ENCODE data around the gene HS3ST3A1. TPM values are rescaled to one million over a fixed set of nuclear protein-coding genes. Genes with fewer than 3 reads are reported as not detected.

Gene HS3ST3A1
- total RNA-seq, 4 donors from 2014 or later = 0.30 to 7.3 TPM; not detected in 2

DNA sequence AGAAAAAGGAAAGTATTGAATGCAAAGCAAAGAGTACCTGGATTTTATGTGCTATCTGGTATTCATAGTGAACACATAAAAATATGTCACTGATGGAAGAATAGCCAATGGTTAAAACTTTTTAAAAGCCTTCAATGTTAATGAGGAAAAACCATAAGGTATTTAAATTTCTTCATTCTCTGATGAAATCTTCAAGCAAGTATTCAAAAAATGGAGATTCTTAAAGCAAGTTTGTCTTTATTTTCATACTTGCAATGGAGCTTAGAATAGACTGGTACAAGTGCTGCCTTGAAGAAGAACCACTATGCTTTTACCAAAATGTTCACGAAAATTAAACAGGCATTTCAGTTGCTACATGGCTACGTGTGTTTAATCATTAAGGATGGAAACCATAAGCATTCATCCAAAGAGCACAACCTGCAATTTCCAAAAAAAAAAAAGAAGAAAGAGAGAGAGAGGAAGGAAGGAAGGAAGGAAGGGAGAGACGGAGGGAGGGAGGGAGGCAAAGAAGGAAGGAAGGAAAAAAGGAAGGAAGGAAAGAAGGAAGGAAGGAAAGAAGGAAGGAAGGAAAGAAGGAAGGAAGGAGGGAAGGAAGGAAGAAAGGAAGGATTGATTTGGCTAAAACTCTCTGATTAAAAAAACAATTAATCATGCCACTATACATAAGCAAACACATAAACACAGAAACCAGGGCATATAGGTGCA lies 17.6 kb downstream of the HS3ST3A1 start:
- WGBS, 2 donors = 92% methylated on average over 3 of the region's 3 CpGs
- TF ChIP-seq POLR2A (IDR thresholded peaks at IDR 0.05) = no peak
- TF ChIP-seq, protein P1, sequence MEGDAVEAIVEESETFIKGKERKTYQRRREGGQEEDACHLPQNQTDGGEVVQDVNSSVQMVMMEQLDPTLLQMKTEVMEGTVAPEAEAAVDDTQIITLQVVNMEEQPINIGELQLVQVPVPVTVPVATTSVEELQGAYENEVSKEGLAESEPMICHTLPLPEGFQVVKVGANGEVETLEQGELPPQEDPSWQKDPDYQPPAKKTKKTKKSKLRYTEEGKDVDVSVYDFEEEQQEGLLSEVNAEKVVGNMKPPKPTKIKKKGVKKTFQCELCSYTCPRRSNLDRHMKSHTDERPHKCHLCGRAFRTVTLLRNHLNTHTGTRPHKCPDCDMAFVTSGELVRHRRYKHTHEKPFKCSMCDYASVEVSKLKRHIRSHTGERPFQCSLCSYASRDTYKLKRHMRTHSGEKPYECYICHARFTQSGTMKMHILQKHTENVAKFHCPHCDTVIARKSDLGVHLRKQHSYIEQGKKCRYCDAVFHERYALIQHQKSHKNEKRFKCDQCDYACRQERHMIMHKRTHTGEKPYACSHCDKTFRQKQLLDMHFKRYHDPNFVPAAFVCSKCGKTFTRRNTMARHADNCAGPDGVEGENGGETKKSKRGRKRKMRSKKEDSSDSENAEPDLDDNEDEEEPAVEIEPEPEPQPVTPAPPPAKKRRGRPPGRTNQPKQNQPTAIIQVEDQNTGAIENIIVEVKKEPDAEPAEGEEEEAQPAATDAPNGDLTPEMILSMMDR (IDR thresholded peaks at IDR 0.05) = no peak
- TF ChIP-seq EP300 (IDR thresholded peaks at IDR 0.05) = no peak
- H3K4me3 ChIP-seq = no peak overlapping the region
- no peaks in the 10 kb centered on the region for H3K9me3 ChIP-seq
- no peak overlapping the region for H3K27ac ChIP-seq
- no peak for DNase-seq (ENCODE audit: low spot score in 2 of 2)
- no peaks in the 10 kb centered on the region for H3K36me3 ChIP-seq
- no peaks in the 10 kb centered on the region for H3K27me3 ChIP-seq
- peaks cover 0 to 10% (median 0%) of the 10 kb centered on the region in 4 donors for H3K4me1 ChIP-seq

DNA sequence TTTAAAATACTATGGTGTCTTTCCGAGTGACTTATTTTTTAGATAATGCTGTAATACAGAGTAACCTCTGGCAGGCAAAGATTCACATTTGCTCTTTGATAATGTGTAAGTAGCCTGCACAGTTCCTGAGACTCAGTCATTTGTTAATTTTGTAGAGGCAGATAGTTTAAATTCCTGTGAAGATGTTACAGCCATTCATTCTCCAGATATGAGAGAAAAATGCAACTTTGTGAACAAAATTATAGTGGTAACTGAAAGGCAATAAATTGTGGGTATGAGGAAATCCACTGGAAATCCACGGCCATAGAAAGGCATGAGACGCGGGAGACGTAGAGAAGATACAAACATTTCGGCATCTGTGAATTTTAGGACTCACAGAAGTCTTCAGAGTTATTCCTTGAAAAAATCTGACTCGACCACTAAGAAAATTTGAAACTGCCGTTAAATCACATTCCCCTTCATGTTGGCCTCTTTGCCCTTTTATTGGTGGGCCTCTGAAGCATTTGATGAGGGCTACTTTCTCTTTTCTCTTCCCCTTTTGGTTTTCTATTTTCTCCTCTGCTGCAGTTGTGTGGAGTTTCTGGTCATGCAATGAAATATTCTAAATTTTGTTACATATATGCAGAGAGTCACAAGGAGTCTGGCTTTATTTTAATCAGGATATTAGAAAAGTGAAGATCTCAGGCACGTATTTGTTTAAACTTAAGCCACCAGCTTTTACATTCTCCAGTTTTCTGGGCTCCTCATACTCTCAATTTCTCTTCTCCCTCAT lies 18.8 kb downstream of the HS3ST3A1 start:
- WGBS, 2 donors = 67 to 70% methylated on average over 9 of the region's 9 CpGs
- Histone ChIP-seq H3K27ac (no peak overlapping the region), H3K9me3 (no peaks in the 10 kb centered on the region)

DNA sequence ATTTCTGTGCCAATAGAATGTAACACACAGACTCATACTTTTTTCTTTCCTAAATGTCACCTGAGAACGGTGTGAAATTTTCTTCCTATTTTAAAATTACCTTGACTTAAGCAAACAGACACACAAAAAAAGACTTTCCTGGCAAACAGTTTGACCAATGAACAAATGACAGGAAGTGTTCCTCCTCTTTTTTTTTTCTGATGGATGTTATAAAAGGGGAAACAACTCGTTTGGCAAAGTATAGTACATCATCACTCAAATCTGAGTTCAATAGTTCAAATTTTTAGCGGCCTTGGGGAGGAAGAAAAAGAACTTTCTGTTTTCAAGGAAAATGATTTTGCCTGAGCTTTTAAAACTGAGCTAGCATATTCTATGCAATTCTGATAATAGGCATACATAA lies 19.8 kb downstream of the HS3ST3A1 start:
- 9 to 10% methylated on average over 3 of the region's 3 CpGs for WGBS, 2 donors
- DNase-seq (ENCODE audit: low spot score in 2 of 2) = no peak
- Histone ChIP-seq H3K36me3 (no peaks in the 10 kb centered on the region), H3K4me1 (peaks cover 0 to 10% (median 0%) of the 10 kb centered on the region in 4 donors), H3K27ac (no peak overlapping the region), H3K27me3 (no peaks in the 10 kb centered on the region), H3K9me3 (no peaks in the 10 kb centered on the region), H3K4me3 (no peak overlapping the region)
- no peak for TF ChIP-seq EP300 (IDR thresholded peaks at IDR 0.05)

More for the DNA sequence above, 18.8 kb downstream of the HS3ST3A1 start:
- no peak for TF ChIP-seq EP300 (IDR thresholded peaks at IDR 0.05)
- Histone ChIP-seq H3K4me1 (peaks cover 0 to 10% (median 0%) of the 10 kb centered on the region in 4 donors), H3K27me3 (no peaks in the 10 kb centered on the region), H3K4me3 (no peak overlapping the region), H3K36me3 (no peaks in the 10 kb centered on the region)
- DNase-seq (ENCODE audit: low spot score in 2 of 2) = no peak

DNA sequence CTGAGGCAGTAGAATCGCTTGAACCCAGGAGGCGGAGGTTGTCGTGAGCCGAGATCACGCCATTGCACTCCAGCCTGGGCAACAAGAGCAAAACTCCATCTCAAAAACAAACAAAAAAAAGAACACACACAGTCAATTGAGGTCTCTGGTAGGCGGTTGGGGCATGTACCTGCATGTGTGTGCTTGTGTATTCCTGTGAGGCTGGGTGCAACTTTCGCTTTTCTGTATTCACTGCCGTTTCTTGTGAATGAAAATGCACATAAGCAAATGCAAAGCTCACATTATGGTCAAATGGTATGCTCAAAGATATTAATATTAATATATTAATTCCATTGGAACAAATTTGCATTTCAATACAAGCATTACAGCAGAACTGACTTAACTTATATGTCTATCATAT lies 20.9 kb downstream of the HS3ST3A1 start:
- no peaks in the 10 kb centered on the region for H3K9me3 ChIP-seq
- no peaks in the 10 kb centered on the region for H3K36me3 ChIP-seq
- TF ChIP-seq EP300 (IDR thresholded peaks at IDR 0.05) (no peak), POLR2A (IDR thresholded peaks at IDR 0.05) (no peak)
- TF ChIP-seq, protein P1 (IDR thresholded peaks at IDR 0.05) = no peak
- H3K4me1 ChIP-seq = peaks cover 0 to 10% (median 0%) of the 10 kb centered on the region in 4 donors
- H3K27me3 ChIP-seq = no peaks in the 10 kb centered on the region
- DNase-seq (ENCODE audit: low spot score in 2 of 2) = no peak
- H3K4me3 ChIP-seq = no peak overlapping the region
- 97% methylated on average over 8 of the region's 8 CpGs for WGBS, 2 donors
- H3K27ac ChIP-seq = no peak overlapping the region

DNA sequence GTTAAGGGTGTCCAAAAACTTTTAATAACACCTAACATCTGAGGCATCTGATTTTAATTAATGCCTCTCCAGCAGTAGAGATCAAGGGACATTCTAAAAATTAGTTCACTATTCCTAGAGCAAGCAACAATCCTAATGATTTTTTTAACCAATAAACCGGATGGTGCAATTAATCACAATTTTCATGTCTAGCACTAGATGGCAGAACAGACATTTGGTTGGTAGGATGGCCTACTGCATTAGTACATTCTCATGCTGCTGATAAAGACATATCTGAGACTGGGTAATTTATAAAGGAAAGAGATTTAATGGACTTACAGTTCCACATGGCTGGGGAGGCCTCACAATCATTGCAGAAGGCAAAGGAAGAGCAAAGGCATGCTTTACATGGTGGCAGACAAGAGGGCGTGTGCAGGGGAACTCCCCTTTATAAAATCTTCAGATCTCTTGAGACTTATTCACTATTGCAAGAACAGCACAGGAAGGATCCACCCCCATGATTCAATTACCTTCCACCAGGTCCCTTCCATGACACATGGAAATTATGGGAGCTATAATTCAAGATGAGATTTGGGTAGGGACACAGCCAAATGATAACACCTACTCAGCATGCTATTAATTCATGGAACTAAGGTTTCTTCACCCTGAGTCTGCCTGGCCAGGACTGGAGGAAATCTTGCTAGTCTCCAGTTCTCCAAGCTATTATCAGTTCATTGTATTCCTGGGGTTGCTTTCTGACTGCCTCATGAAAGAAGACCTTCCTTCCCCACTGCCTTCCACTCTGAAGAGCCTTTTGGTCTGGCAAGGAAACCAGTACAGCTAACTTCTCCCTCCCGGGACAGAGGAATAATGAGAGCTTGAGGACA lies 24.8 kb downstream of the HS3ST3A1 start:
- WGBS, 2 donors = 83 to 88% methylated on average over 3 of the region's 3 CpGs
- no peak for DNase-seq (ENCODE audit: low spot score in 2 of 2)
- no peaks in the 10 kb centered on the region for H3K9me3 ChIP-seq
- no peak overlapping the region for H3K27ac ChIP-seq
- no peaks in the 10 kb centered on the region for H3K27me3 ChIP-seq
- TF ChIP-seq, protein P1 (IDR thresholded peaks at IDR 0.05) = no peak
- no peak for TF ChIP-seq EP300 (IDR thresholded peaks at IDR 0.05)
- no peak for TF ChIP-seq POLR2A (IDR thresholded peaks at IDR 0.05)
- peaks cover 0 to 5% (median 0%) of the 10 kb centered on the region in 4 donors for H3K4me1 ChIP-seq
- no peaks in the 10 kb centered on the region for H3K36me3 ChIP-seq
- no peak overlapping the region for H3K4me3 ChIP-seq

All from tibial nerve (tissue), 4 donors.